ENCODE data around the gene CCDC71.
A peak's percentile ranks its signal among the peaks of the same experiment; 100 is the strongest.

CCDC71 gene

DNA sequence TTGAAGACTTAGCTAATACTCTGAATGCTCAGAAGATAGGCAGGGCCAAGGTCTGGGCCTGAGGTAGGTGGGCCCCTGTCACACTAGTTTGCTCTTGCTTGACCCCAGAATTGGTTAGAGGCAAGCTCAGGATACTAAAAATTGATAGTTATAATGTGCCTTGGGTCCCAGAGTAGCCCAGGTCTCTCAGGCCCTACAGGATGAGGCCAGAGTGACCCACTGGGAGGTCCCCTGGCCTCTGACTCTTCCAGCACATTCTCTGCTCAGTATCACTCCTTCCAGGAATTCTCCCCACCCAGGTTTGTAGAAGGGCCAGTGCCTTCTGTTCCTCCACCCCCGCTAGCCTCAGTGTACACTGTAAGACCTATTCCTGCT lies 4.6 kb upstream of the CCDC71 start:
- no peak for DNase-seq (ENCODE audit: low read depth in 2 of 2)

GRCh38 chr3:49166752-49167556 lies 823 bp upstream of the CCDC71 start:
- DNase-seq (ENCODE audit: low read depth in 2 of 2): no peak

DNA sequence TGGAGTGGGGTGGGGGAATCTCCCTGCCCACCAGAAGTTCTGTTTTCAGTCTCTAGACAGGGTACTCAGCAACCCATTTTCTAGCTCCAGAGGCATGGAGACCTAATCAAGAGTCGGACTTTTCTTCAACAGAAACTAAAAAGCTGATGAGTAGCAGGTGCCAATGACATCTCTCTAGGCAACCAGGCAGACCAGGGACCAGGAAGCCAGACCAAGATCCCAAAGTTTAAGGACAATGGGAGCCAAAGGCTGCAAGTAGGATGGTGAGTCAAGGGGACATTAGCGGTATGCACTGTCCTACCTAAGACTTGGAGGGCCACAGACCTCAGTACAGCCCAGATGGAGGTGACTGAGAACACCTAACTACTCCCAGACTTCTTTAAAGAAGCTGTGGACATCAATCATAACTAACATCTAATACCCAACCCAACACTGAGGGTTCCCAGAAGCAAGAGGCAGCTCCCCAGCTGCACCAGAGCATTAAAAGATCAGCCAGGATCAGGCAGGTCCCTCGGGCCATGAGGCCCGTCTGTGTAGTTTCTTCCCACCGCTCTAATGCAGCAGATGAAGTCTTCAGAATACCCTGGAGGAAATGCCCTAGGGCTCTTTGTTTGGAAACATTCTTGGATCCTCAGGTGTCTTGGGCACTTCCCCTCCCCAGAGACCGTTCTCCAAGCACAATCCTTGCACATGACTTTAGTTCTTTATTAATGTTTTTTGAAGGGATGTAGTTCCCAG lies 979 bp downstream of the CCDC71 start:
- no peak for DNase-seq (ENCODE audit: low read depth in 2 of 2)

DNA sequence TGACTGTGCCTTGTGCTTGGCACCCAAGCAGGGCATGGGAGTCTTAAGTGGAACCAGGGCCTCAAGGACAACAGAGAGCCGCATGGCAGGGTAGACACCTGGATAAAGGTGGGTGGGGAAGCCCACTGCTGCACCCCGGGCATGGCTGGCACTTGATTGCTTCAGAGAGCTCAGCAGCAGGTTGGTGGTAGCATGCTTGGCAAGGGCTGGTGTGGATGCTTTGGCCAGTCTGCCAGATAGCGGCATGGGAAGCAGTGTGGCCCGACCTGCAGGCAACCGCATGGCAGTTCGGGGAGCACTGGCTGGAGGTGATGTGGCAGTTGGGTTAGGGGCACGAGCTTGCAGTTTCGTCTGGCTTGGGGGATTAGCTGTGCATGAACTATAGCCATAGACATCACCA lies 2.5 kb downstream of the CCDC71 start:
- no peak for DNase-seq (ENCODE audit: low read depth in 2 of 2)

GRCh38 chr3:49162751-49163419 lies 3.2 kb downstream of the CCDC71 start:
- no peak for DNase-seq (ENCODE audit: low read depth in 2 of 2)

DNA sequence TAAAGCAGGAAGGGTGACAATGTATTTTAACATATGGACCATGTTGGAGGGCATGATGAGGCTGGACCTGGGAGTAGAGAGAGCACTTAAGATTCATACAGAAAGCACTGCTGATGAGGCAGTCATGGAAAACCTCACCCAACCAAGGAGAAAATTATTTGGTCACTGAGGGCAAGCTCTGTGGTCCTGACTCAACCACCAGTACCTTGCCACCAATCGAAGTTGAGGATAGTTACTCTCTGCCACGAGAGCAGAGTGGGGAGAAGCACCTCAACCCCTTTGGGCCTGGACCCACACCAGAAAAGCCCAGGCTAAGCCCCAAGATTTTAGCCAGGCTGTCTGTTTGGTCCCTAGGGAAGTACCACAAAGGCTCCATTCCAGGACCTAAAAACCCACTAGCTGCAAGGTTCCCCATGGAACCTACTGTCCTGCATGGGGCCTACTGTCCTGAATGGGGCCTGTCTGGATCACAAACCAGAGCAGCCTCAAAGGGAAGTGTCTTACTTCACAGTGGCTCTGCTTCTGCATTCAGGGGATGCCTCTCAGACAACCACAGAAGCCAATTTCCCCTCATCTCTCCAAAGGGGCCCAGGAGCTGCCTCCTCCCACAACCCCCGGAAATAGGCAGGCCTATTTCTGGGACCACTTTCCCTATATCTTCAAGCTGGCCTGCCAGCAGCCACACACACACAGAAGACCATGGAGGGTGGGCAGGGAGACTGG lies 4.2 kb downstream of the CCDC71 start:
- no peak for DNase-seq (ENCODE audit: low read depth in 2 of 2)

GRCh38 chr3:49161197-49161596 lies 4.9 kb downstream of the CCDC71 start:
- no peak for DNase-seq (ENCODE audit: low read depth in 2 of 2)

GRCh38 chr3:49158792-49159191 lies 7.3 kb downstream of the CCDC71 start:
- no peak for DNase-seq (ENCODE audit: low read depth in 2 of 2)

GRCh38 chr3:49158103-49158709 lies 7.9 kb downstream of the CCDC71 start:
- peak; percentile 40 to 43 for DNase-seq (ENCODE audit: low read depth in 2 of 2)

GRCh38 chr3:49157289-49157688 lies 8.8 kb downstream of the CCDC71 start:
- no peak for DNase-seq (ENCODE audit: low read depth in 2 of 2)

DNA sequence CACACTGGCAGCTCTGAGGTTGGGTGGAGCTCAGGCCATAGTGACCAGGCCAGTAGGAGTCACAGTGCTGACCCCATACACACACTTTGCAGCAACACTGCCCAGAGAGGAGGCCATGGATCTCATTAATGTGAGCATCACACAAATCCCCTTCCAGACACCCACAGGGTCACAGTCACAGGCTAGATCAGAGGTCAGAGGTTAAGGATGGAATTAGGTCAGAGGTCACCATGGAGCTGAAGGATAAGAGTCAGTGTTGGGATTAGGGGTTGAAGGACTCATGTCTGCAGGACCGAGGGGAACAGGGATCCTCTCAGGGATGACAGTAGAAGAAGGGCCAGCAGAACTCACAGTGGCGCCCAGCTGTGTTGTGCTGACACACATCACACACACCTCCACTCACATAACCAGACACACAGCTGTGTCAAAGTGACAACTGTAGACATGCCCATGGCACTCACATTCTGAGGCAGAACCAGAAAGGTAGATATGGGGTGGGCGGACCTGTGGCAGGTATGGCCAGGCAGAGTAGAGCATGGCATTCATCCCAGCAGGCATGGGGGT lies 12.7 kb downstream of the CCDC71 start:
- no peak for DNase-seq (ENCODE audit: low read depth in 2 of 2)

DNA sequence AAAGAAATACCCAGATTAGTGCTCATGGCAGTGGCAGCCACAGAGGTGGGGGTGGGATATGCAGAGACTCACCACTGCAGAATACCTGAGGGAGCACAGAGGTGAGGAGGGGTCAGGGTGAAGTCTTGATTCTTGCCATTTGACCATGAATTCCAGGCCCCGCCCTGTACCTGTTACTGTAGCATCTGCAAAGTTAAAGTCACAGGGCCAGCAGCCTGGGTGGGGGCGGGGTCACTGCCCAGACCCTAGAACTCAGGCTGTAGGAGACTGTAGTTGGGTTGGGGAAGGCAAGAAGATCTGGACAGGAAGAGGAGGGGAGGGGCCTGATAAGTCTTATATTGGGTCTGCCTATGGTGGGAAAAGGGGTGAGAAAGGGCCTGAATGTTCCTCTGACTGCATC lies 14.5 kb downstream of the CCDC71 start:
- DNase-seq (ENCODE audit: low read depth in 2 of 2): no peak

- no peak for DNase-seq (ENCODE audit: low read depth in 2 of 2)
Measured at GRCh38 chr3:49148159-49148558, 18.0 kb downstream of the CCDC71 start.

GRCh38 chr3:49140080-49140479 lies 26.1 kb downstream of the CCDC71 start:
- no peak for DNase-seq (ENCODE audit: low read depth in 2 of 2)

- DNase-seq (ENCODE audit: low read depth in 2 of 2): no peak
Measured at GRCh38 chr3:49135499-49135898, 30.6 kb downstream of the CCDC71 start.

GRCh38 chr3:49134471-49135265 lies 31.5 kb downstream of the CCDC71 start:
- no peak for DNase-seq (ENCODE audit: low read depth in 2 of 2)

DNA sequence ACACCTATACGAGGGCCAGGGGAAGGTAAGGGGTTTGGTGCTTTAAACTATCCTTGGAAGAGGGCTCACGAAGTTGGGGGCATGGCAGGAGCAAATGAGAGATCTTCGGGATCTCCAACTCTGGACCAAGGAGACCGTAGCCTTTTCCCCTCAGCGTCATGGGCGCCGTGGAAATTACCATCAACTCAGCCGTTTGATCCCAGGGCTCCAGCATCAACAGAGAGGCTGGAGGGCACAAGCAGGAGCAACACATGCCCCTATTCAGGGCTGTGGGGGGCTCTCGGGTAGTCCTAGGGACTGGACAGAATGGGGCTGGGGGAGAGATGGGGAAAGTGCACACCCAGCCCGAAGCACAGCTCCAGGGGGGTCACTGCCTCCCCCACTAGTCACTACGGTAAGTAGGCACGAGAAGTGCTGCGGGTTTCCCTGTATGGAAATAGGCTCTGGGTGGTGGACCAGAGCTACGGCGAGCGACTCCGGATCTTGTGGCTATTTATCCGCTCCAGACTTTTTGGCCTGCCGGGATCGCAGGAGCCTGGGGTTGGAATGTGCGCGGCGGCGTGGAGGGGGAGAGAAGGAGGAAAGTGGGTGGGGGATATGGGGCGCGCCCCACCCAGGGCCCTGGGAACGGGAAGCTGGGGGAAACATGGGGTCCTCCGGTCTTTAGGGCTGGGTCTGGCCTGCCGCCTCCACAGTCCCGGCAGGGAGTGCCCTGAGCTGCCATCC lies 32.7 kb downstream of the CCDC71 start:
- no peak for DNase-seq (ENCODE audit: low read depth in 2 of 2)

- no peak for DNase-seq (ENCODE audit: low read depth in 2 of 2)
Measured at GRCh38 chr3:49132437-49133225, 33.5 kb downstream of the CCDC71 start, which contains the start of gene LAMB2. Gene LAMB2, minus strand, starts transcription at chr3:49133050. Its CDS starts 183 bp downstream, at chr3:49132867.

GRCh38 chr3:49132073-49132436 lies 34.1 kb downstream of the CCDC71 start:
- DNase-seq (ENCODE audit: low read depth in 2 of 2): no peak

Measured in stimulated activated CD4-positive, alpha-beta T cell treated with anti-CD3 and anti-CD28 coated beads, Interleukin-15, amount 100 ng/mL, for 48 hours (primary cell).